ENCODE measurements around the gene OBP2B. TPM values are rescaled to one million over a fixed set of nuclear protein-coding genes. Genes with fewer than 3 reads are reported as not detected.
"Not testable (repeated sequence)": the region's sequence is repeated elsewhere in the genome, so short reads cannot be mapped to it uniquely, and the experiment has no call there.

Gene OBP2B
- total RNA-seq, 1 donor from 2014 or later: not detected

DNA sequence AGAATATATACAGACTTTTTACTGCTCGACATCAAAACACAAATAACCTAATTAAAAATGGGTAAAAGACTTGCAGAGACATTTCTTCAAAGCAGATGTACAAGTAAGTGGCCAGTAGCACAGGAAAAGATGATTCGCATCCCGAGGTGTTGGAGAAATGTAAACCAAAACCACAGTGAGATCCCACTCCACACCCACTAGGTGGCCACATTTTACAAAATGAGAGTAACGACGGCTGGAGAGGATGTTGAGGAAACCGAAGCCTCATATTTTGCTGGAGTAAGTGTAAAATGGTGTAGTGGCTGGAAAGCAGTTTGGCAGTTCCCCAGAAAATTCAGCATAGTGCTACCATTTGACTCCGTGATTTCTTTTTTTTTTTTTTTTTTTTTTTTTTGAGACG lies 24.1 kb downstream of the OBP2B start:
- peak; percentile 74 for TF ChIP-seq CTCF (conservative IDR thresholded peaks at IDR 0.05; ENCODE audit: low read depth, low read length)
- DNase-seq (ENCODE audit: low read depth): peak; percentile 18
- H3K4me3 ChIP-seq (ENCODE audit: low read depth, low read length): no peak overlapping the region

- no peak overlapping the region for H3K4me3 ChIP-seq (ENCODE audit: low read depth, low read length)
- TF ChIP-seq CTCF (conservative IDR thresholded peaks at IDR 0.05; ENCODE audit: low read depth, low read length): no peak
These were observed 26.9 kb downstream of the OBP2B start for GRCh38 chr9:133182151-133182550.

GRCh38 chr9:133181561-133181960 lies 27.5 kb downstream of the OBP2B start:
- DNase-seq (ENCODE audit: low read depth): no peak
- no peak for TF ChIP-seq CTCF (conservative IDR thresholded peaks at IDR 0.05; ENCODE audit: low read depth, low read length)
- no peak overlapping the region for H3K4me3 ChIP-seq (ENCODE audit: low read depth, low read length)

More at GRCh38 chr9:133182151-133182550, 26.9 kb downstream of the OBP2B start:
- no peak for DNase-seq (ENCODE audit: low read depth)

- no peak for DNase-seq (ENCODE audit: low read depth)
- no peak overlapping the region for H3K4me3 ChIP-seq (ENCODE audit: low read depth, low read length)
- TF ChIP-seq CTCF (conservative IDR thresholded peaks at IDR 0.05; ENCODE audit: low read depth, low read length): no peak
These were observed 28.1 kb downstream of the OBP2B start for GRCh38 chr9:133180953-133181352.

DNA sequence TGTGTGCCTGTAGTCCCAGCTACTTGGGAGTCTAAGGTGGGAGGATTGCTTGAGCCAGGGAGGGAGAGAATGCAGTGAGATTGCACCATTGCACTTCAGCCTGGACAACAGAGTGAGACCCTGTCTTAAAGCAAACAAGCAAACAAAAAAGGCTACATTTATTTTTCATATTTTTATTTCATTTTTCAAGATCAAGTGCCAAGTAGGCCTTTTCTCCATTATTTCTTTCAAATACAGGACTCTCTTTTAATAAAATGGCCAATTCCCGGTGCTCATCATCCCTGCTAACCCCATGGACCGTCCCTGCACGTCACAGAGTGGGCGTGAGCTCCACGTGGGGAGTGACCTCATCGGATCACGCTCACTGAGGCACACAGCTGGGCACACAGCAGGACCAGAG lies 36.0 kb downstream of the OBP2B start:
- no peak overlapping the region for H3K4me3 ChIP-seq (ENCODE audit: low read depth, low read length)
- no peak for TF ChIP-seq CTCF (conservative IDR thresholded peaks at IDR 0.05; ENCODE audit: low read depth, low read length)
- no peak for DNase-seq (ENCODE audit: low read depth)

GRCh38 chr9:133171161-133171961 lies 37.7 kb downstream of the OBP2B start:
- DNase-seq (ENCODE audit: low read depth): no peak
- TF ChIP-seq CTCF (conservative IDR thresholded peaks at IDR 0.05; ENCODE audit: low read depth, low read length): no peak
- H3K4me3 ChIP-seq (ENCODE audit: low read depth, low read length): no peak overlapping the region

DNA sequence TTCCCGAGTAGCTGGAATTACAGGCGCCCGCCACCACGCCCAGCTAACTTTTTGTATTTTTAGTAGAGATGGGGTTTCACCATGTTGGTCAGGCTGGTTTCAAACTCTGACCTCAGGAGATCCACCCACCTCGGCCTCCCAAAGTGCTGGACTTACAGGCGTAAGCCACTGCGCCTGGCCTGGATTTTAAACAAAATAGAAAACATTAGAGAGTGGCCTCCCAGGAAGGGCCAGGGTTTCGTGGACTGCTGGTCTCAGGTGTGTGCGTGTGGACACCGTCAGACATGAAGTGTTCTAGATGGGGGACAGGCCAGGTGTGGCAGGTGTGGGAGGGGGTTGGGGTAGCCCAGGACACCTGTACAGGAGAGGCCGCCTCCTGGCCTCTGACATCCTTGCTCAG lies 38.3 kb downstream of the OBP2B start:
- no peak for DNase-seq (ENCODE audit: low read depth)
- no peak for TF ChIP-seq CTCF (conservative IDR thresholded peaks at IDR 0.05; ENCODE audit: low read depth, low read length)
- no peak overlapping the region for H3K4me3 ChIP-seq (ENCODE audit: low read depth, low read length)

- DNase-seq (ENCODE audit: low read depth); H3K4me3 ChIP-seq (ENCODE audit: low read depth, low read length): not testable (repeated sequence)
These were observed 39.4 kb downstream of the OBP2B start for GRCh38 chr9:133169687-133170086.

Data from epithelial cell of proximal tubule (primary cell).